Upper lobe of left lung (tissue), 6 donors: Measurements from ENCODE around the gene AGAP3. TPM values are rescaled to one million over a fixed set of nuclear protein-coding genes. Genes with fewer than 3 reads are reported as not detected.

Experiments
- ATAC-seq, 2 donors: fragments of 200-7000 bp; cut with Tn5 transposase; one replicate each; pipeline ENCODE4 v1.9.1; 2022; ENCODE audit warnings: mild to moderate bottlenecking in 2 of 2, moderate library complexity in 2 of 2; ENCODE audit not compliant: low FRiP score in 2 of 2
- DNase-seq, 2 donors: peaks; one replicate each; pipeline ENCODE4 v3.0.0-alpha.2; 2019 to 2020
- H3K27ac ChIP-seq, 4 donors: fragments of 200-600 bp; sonication (generic); one replicate each; pipeline ENCODE4 v1.5.1; 2016 to 2019
- H3K27me3 ChIP-seq, 4 donors: fragments of 200-600 bp; sonication (generic); one replicate each; pipeline ENCODE4 v1.5.1; 2017 to 2019
- H3K36me3 ChIP-seq, 4 donors: fragments of 200-600 bp; sonication (generic); one replicate each; pipeline ENCODE4 v1.5.1; 2016 to 2019
- H3K4me1 ChIP-seq, 4 donors: fragments of 200-600 bp; sonication (generic); one replicate each; pipeline ENCODE4 v1.5.1; 2018 to 2019
- H3K4me3 ChIP-seq, 4 donors: fragments of 200-600 bp; sonication (generic); one replicate each; pipeline ENCODE4 v1.5.1; 2017 to 2019; ENCODE audit warnings: mild to moderate bottlenecking in 2 of 4, moderate library complexity in 1 of 4
- H3K9me3 ChIP-seq, 4 donors: fragments of 200-600 bp; sonication (generic); one replicate each; pipeline ENCODE4 v1.5.1; 2018 to 2019
- CTCF ChIP-seq, 6 experiments: fragments of 450-650 bp in 4 of 6; fragments of 200-600 bp in 2 of 6; sonication (generic) in 2 of 6; IDR thresholded peaks; one replicate each; pipeline ENCODE4 v1.5.1; 2016 to 2019; ENCODE audit warnings: antibody characterized with exemption in 6 of 6
- EP300 ChIP-seq, 4 donors: sonication (generic); formaldehyde crosslinking; IDR thresholded peaks; one replicate each; pipeline ENCODE4 v1.5.1; 2017; ENCODE audit warnings: antibody characterized with exemption in 4 of 4, control low read depth in 2 of 4
- POLR2A ChIP-seq, 4 donors: fragments of 450-650 bp; IDR thresholded peaks; one replicate each; pipeline ENCODE4 v1.5.1; 2016 to 2017; ENCODE audit warnings: antibody characterized with exemption in 4 of 4, mild to moderate bottlenecking in 2 of 4
- POLR2AphosphoS5 ChIP-seq, 2 donors: sonication (generic); formaldehyde crosslinking; IDR thresholded peaks; one replicate each; pipeline ENCODE4 v1.5.1; 2017; ENCODE audit warnings: antibody characterized with exemption in 2 of 2
- WGBS, 2 donors: methylation state at CpG; one replicate each; pipeline ENCODE4 v1.1.5; 2017 to 2018; 5-methylcytosine and 5-hydroxymethylcytosine counted together
- total RNA-seq, 6 donors: library from RNA; depleted of rRNA in 4 of 6; stranded (reverse); fragments of >200 nt in 4 of 6; gene quantifications; one replicate each; pipeline versions ENCODE4 v1.1.0 to v1.2.1, GENCODE V29; 2016 to 2021
- donor health status: DM: no; HTN: no; CAD: no; lungs with moderate emphysema.
- donor health status: DM: no; HTN: yes; CAD: no; lungs with severe emphysema.

Gene AGAP3
- total RNA-seq, 6 donors from 2014 or later = 122 to 350 (median 182) TPM

DNA sequence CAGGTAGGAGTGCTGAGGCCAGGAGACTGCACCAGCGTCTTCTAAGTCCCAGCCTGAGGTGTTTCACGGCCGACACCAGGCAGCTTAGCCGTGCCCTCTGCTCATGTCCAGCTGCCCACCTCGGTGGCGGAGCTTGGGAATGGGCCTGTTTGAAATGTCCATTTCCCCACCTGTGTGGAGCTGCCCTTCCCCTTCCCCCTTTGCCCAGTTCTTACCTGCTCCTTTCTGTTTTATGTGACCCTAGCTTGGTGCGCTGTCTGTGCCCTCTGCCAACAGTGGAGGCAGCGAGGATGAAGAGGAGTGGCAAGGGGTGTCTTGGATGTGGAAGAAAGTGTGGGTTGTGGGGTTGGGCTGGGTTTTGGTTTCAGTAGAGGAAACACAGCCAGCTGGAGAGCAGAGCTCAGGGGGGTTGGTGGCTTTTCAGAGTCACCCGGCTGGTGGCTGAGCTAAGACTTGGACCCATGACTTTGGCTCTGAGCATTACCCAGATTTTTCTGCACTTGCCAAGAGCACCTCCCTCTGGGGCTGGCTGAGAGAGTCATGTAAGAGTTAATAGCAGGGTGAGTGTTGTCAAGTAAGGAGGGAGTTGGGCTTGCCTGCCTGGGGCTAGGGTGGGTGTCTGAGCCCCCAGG lies 43.8 kb downstream of the AGAP3 start:
- H3K27ac ChIP-seq = no peak overlapping the region
- no peak overlapping the region for H3K4me3 ChIP-seq
- no peaks in the 10 kb centered on the region for H3K27me3 ChIP-seq
- DNase-seq (no peak), ATAC-seq (no peak)
- no peak for TF ChIP-seq EP300 (IDR thresholded peaks at IDR 0.05)
- no peak for TF ChIP-seq CTCF (IDR thresholded peaks at IDR 0.05)
- TF ChIP-seq POLR2A (IDR thresholded peaks at IDR 0.05) = no peak
- TF ChIP-seq POLR2AphosphoS5 (IDR thresholded peaks at IDR 0.05) = no peak
- H3K4me1 ChIP-seq = peaks cover 3 to 18% (median 6%) of the 10 kb centered on the region in 4 donors
- H3K9me3 ChIP-seq = no peaks in the 10 kb centered on the region
- WGBS, 2 donors = 95 to 96% methylated on average over 4 to 9 of the region's 9 CpGs
- peaks cover 31 to 92% (median 73%) of the 10 kb centered on the region in 4 donors for H3K36me3 ChIP-seq

DNA sequence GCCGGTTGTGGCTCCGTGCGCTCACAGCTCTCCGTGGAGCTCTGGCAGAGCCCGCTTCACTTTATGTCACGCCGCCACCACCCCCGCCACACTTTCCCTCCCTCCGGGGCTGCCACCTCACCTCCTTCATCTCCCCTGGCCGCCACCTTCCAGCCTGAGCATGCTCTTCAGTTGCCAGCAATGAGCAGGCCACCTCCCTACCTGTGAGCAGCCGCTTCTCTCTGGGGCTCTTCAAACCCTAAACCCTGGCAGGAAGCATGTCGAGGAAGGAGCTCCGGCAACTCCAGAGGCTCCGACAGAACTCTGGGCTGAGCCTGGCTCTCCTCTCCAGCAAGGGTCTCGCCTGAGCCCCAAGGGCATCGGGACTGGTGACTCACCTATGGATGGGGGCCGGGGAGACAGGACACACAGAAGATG lies 44.5 kb downstream of the AGAP3 start:
- ATAC-seq = no peak
- Histone ChIP-seq H3K4me3 (no peak overlapping the region), H3K9me3 (no peaks in the 10 kb centered on the region), H3K27me3 (no peaks in the 10 kb centered on the region), H3K27ac (no peak overlapping the region), H3K36me3 (peaks cover 31 to 92% (median 78%) of the 10 kb centered on the region in 4 donors), H3K4me1 (peaks cover 0 to 11% (median 2%) of the 10 kb centered on the region in 4 donors)
- WGBS, 2 donors = 93 to 97% methylated on average over 15 to 17 of the region's 17 CpGs
- no peak for DNase-seq
- no peak for TF ChIP-seq POLR2AphosphoS5 (IDR thresholded peaks at IDR 0.05)
- TF ChIP-seq EP300 (IDR thresholded peaks at IDR 0.05) = no peak
- TF ChIP-seq CTCF (IDR thresholded peaks at IDR 0.05) = no peak
- no peak for TF ChIP-seq POLR2A (IDR thresholded peaks at IDR 0.05)

DNA sequence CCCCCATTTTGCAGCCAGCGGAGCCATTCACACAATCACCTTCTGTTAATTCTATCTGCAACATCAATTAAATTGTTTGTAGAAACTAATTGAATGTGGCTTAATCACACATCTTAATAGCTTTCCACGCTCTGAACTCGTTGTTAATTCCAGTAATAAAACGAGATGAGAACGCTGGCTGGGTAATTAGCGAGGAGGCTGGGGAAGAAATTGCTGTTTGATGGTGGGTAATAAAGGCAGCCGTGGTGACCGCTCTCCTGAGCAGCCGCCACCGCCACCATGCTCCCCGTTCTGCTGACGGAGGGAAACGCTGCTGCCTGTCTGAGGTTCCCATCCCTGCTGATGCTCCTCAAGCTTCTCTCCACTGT lies 44.9 kb downstream of the AGAP3 start:
- Histone ChIP-seq H3K9me3 (no peaks in the 10 kb centered on the region), H3K36me3 (peaks cover 34 to 97% (median 81%) of the 10 kb centered on the region in 4 donors), H3K27me3 (no peaks in the 10 kb centered on the region), H3K4me1 (peaks cover 0 to 7% (median under 1%) of the 10 kb centered on the region in 4 donors), H3K27ac (no peak overlapping the region), H3K4me3 (no peak overlapping the region)
- 92% methylated on average over 13 of the region's 13 CpGs for WGBS, 2 donors
- DNase-seq (no peak), ATAC-seq (no peak)
- TF ChIP-seq POLR2A (IDR thresholded peaks at IDR 0.05) (no peak), EP300 (IDR thresholded peaks at IDR 0.05) (no peak), POLR2AphosphoS5 (IDR thresholded peaks at IDR 0.05) (no peak), CTCF (IDR thresholded peaks at IDR 0.05) (no peak)

- Histone ChIP-seq H3K4me3 (no peak overlapping the region), H3K27ac (no peak overlapping the region), H3K27me3 (no peaks in the 10 kb centered on the region), H3K4me1 (peaks cover 0 to 2% (median 0%) of the 10 kb centered on the region in 4 donors), H3K36me3 (peaks cover 36 to 100% (median 86%) of the 10 kb centered on the region in 4 donors), H3K9me3 (no peaks in the 10 kb centered on the region)
- TF ChIP-seq POLR2AphosphoS5 (IDR thresholded peaks at IDR 0.05) = no peak
- TF ChIP-seq POLR2A (IDR thresholded peaks at IDR 0.05) = no peak
- DNase-seq (peak in 1 of 2 donors; percentile 76), ATAC-seq (no peak)
- WGBS, 2 donors = 75 to 83% methylated on average over 16 to 19 of the region's 19 CpGs
These were observed 45.5 kb downstream of the AGAP3 start for GRCh38 chr7:151131592-151132293.

DNA sequence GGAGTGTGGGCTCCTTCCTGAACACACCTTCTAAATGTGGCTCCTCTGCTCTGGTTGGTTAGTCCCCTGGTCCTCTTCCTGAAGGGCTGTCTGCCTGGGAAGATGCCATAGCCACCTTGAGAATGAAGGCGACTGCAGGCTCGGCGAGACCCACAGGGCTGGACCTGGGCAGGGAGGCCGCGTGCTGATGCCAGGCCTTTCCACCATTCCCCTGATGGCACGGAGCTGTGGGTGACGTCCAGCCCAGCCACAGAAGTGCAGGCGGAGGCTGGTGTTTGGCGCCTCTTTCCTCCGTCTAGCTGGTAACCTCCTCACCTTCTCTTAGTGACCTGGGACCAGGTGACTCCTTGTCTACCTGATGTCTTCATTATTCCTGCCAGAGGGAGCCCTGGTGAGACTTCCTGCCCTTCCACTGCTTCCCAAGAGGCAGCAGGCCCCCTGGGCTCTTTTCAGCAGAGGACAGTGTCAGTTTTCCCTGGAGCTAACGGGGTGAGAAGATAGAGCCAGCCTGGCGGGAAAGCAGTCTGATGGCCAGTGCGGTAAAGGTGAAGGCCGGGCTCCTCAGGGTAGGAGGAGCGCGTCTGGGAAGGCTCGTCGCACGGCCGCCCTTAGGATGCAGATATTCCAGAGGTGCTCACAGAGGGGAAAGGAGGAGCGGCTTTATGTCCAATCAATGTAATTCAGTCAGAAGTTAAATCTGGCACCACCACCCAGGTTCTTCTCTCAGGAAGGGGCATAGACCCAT lies 46.4 kb downstream of the AGAP3 start:
- Histone ChIP-seq H3K27me3 (no peaks in the 10 kb centered on the region), H3K27ac (no peak overlapping the region), H3K36me3 (peaks cover 40 to 100% (median 92%) of the 10 kb centered on the region in 4 donors), H3K4me3 (no peak overlapping the region), H3K4me1 (no peaks in the 10 kb centered on the region), H3K9me3 (no peaks in the 10 kb centered on the region)
- DNase-seq (no peak), ATAC-seq (no peak)
- no peak for TF ChIP-seq POLR2AphosphoS5 (IDR thresholded peaks at IDR 0.05)
- no peak for TF ChIP-seq CTCF (IDR thresholded peaks at IDR 0.05)
- TF ChIP-seq POLR2A (IDR thresholded peaks at IDR 0.05) = no peak
- TF ChIP-seq EP300 (IDR thresholded peaks at IDR 0.05) = no peak
- 95% methylated on average over 11 to 21 of the region's 21 CpGs for WGBS, 2 donors
